ENCODE results near the gene OTC. TPM values are rescaled to one million over a fixed set of nuclear protein-coding genes. Genes with fewer than 3 reads are reported as not detected.

OTC gene
- total RNA-seq, 1 experiment from 2014 or later: not detected

DNA sequence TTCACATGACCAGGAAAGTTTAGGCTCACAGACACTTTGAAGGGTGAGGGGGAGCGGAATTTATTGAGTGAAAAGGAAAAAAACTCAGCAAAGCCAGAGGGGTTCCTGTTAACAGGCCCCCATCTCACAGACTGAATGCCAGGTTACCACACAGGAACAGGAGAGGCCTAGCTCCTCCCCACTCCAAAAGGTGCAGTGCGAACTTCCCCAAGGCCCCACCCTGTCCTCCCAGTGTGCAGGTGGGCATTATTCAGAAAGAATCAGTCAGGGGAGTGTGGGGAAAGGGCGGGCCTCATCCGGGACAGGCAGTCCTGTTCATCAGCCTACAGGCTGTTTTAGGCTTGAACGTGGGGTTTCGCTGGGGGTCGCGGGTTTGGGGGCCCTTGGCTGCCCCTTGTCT, 4.0 kb downstream of the OTC start:
- Mint-ChIP-seq H3K36me3 (ENCODE audit: insufficient read depth in 1 of 3, low read depth in 3 of 3) (no peaks in the 10 kb centered on the region; a peak in 1 of 7 replicates), H3K4me3 (no peak overlapping the region), H3K9me3 (peaks cover 45 to 56% of the 10 kb centered on the region in 2 experiments), H3K27ac (no peak overlapping the region), H3K4me1 (no peaks in the 10 kb centered on the region), H3K27me3 (ENCODE audit: low read depth) (no peaks in the 10 kb centered on the region; the same call in 1 of the 2 replicates)
- H3K9me3 ChIP-seq (ENCODE audit: control insufficient read depth, low read depth, low read length): no peaks in the 10 kb centered on the region
- H2AFZ ChIP-seq (ENCODE audit: low read length): no peak overlapping the region
- H4K8ac ChIP-seq (replicated peaks; ENCODE audit: insufficient read length, low read depth, low read length): no peak overlapping the region
- H2BK15ac ChIP-seq (ENCODE audit: low read depth, low read length): no peak overlapping the region
- H3K23me2 ChIP-seq (ENCODE audit: insufficient read length, low read depth, low read length, poor library complexity, severe bottlenecking): no peaks in the 10 kb centered on the region
- no peak overlapping the region for H3K23ac ChIP-seq (ENCODE audit: insufficient read length, low read depth, low read length)
- H2BK5ac ChIP-seq (ENCODE audit: insufficient read length, low read length): no peak overlapping the region
- H3K79me2 ChIP-seq (ENCODE audit: insufficient read depth, low read length): no peaks in the 10 kb centered on the region
- H4K20me1 ChIP-seq (ENCODE audit: control insufficient read depth, insufficient read depth, insufficient read length): no peaks in the 10 kb centered on the region
- no peaks in the 10 kb centered on the region for H3K27me3 ChIP-seq (ENCODE audit: insufficient read depth, low read length)
- no peak overlapping the region for H2BK20ac ChIP-seq (ENCODE audit: low read depth, low read length, poor library complexity, severe bottlenecking)
- no peak overlapping the region for H3K9ac ChIP-seq (ENCODE audit: extremely low read depth, insufficient read length, low read length)
- H3K27ac ChIP-seq (ENCODE audit: insufficient read length, low read depth, low read length): no peak overlapping the region
- DNase-seq: peak; percentile 25
- no peaks in the 10 kb centered on the region for H3K79me1 ChIP-seq (ENCODE audit: insufficient read depth, low read depth, low read length, poor library complexity, severe bottlenecking)
- H3K4ac ChIP-seq (ENCODE audit: low read depth, low read length): no peak overlapping the region
- H2AK5ac ChIP-seq (ENCODE audit: insufficient read length, low read length): no peak overlapping the region
- no peak overlapping the region for H3K14ac ChIP-seq (ENCODE audit: insufficient read depth, low read length)
- no peaks in the 10 kb centered on the region for H3K4me1 ChIP-seq (ENCODE audit: insufficient read depth, low read length)
- WGBS (ENCODE audit: extremely low coverage, insufficient read length, low lambda C conversion rate): no CpG with 5 or more reads among the region's 8 CpGs
- no peak overlapping the region for H4K5ac ChIP-seq (ENCODE audit: insufficient read length, low read depth, low read length)
- no peak overlapping the region for H3T11ph ChIP-seq (ENCODE audit: low read length)
- no peak overlapping the region for H3K56ac ChIP-seq (ENCODE audit: insufficient read length, low read depth, low read length)
- no peak overlapping the region for H3K4me2 ChIP-seq (ENCODE audit: insufficient read depth, insufficient read length, low read length)
- no peak overlapping the region for H4K91ac ChIP-seq (ENCODE audit: insufficient read length, low read depth, low read length)
- TF ChIP-seq, protein P1, sequence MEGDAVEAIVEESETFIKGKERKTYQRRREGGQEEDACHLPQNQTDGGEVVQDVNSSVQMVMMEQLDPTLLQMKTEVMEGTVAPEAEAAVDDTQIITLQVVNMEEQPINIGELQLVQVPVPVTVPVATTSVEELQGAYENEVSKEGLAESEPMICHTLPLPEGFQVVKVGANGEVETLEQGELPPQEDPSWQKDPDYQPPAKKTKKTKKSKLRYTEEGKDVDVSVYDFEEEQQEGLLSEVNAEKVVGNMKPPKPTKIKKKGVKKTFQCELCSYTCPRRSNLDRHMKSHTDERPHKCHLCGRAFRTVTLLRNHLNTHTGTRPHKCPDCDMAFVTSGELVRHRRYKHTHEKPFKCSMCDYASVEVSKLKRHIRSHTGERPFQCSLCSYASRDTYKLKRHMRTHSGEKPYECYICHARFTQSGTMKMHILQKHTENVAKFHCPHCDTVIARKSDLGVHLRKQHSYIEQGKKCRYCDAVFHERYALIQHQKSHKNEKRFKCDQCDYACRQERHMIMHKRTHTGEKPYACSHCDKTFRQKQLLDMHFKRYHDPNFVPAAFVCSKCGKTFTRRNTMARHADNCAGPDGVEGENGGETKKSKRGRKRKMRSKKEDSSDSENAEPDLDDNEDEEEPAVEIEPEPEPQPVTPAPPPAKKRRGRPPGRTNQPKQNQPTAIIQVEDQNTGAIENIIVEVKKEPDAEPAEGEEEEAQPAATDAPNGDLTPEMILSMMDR (conservative IDR thresholded peaks at IDR 0.05): no peak
- no peak overlapping the region for H2BK12ac ChIP-seq (ENCODE audit: insufficient read length, low read depth, low read length)
- no peak overlapping the region for H3K18ac ChIP-seq (ENCODE audit: insufficient read length, low read depth, low read length)
- no peak overlapping the region for H2BK120ac ChIP-seq (ENCODE audit: low read depth, low read length, poor library complexity, severe bottlenecking)
